Daoy (cell line): ENCODE results near the gene SRMS. TPM values are rescaled to one million over a fixed set of nuclear protein-coding genes. Genes with fewer than 3 reads are reported as not detected.

Experiments used
- DNase-seq: peaks from one replicate; pipeline ENCODE4 v3.0.0-alpha.2; 2015; ENCODE audit warnings: low read depth
- total RNA-seq: library from RNA; depleted of rRNA; stranded (reverse); fragments of >200 nt; shearing (Covaris generic); gene quantifications from 2 replicates; pipeline ENCODE4 v1.2.3, GENCODE V29; 2014

The SRMS gene
- total RNA-seq, 1 experiment from 2014 or later, result not detected

- no peak for DNase-seq
These were observed 9.1 kb downstream of the SRMS start for GRCh38 chr20:63538204-63539091.

GRCh38 chr20:63537525-63538203, 9.9 kb downstream of the SRMS start:
- DNase-seq, result peak; percentile 92

- no peak for DNase-seq
These were observed 10.5 kb downstream of the SRMS start, which contains the start of gene PTK6 for GRCh38 chr20:63536997-63537524. Gene PTK6 (minus strand): TSS chr20:63537376. CDS start chr20:63537314, 62 bp downstream.

- peak; percentile 66 for DNase-seq
These were observed 11.1 kb downstream of the SRMS start for GRCh38 chr20:63536241-63536977.

- no peak for DNase-seq
These were observed 12.5 kb downstream of the SRMS start for GRCh38 chr20:63534831-63535651.

- no peak for DNase-seq
These were observed 13.1 kb downstream of the SRMS start for GRCh38 chr20:63534427-63534830.

GRCh38 chr20:63533871-63534393, 13.6 kb downstream of the SRMS start:
- no peak for DNase-seq

- DNase-seq, result no peak
These were observed 14.2 kb downstream of the SRMS start for GRCh38 chr20:63533388-63533787.

- DNase-seq, result no peak
These were observed 15.0 kb downstream of the SRMS start for GRCh38 chr20:63532449-63532971.

GRCh38 chr20:63531686-63532448, 15.7 kb downstream of the SRMS start:
- DNase-seq, result no peak

- DNase-seq, result no peak
These were observed 16.8 kb downstream of the SRMS start for GRCh38 chr20:63530788-63531160.

GRCh38 chr20:63529861-63530787, 17.4 kb downstream of the SRMS start:
- no peak for DNase-seq

GRCh38 chr20:63529180-63529860, 18.2 kb downstream of the SRMS start:
- no peak for DNase-seq

GRCh38 chr20:63527184-63527583, 20.4 kb downstream of the SRMS start:
- DNase-seq, result no peak

GRCh38 chr20:63525971-63526370, 21.6 kb downstream of the SRMS start:
- no peak for DNase-seq

- DNase-seq, result no peak
These were observed 22.4 kb downstream of the SRMS start for GRCh38 chr20:63525185-63525584.

- DNase-seq, result no peak
These were observed 24.5 kb downstream of the SRMS start for GRCh38 chr20:63522981-63523611.
